GM19467 (cell line): ENCODE measurements around the gene PPP1R14D.

Experiments
- ATAC-seq: cut with Tn5 transposase; IDR thresholded peaks from one replicate; pipeline ENCODE4 v1.9.1; 2021; ENCODE audit warnings: mild to moderate bottlenecking, moderate library complexity; ENCODE audit not compliant: unreplicated experiment

PPP1R14D gene

DNA sequence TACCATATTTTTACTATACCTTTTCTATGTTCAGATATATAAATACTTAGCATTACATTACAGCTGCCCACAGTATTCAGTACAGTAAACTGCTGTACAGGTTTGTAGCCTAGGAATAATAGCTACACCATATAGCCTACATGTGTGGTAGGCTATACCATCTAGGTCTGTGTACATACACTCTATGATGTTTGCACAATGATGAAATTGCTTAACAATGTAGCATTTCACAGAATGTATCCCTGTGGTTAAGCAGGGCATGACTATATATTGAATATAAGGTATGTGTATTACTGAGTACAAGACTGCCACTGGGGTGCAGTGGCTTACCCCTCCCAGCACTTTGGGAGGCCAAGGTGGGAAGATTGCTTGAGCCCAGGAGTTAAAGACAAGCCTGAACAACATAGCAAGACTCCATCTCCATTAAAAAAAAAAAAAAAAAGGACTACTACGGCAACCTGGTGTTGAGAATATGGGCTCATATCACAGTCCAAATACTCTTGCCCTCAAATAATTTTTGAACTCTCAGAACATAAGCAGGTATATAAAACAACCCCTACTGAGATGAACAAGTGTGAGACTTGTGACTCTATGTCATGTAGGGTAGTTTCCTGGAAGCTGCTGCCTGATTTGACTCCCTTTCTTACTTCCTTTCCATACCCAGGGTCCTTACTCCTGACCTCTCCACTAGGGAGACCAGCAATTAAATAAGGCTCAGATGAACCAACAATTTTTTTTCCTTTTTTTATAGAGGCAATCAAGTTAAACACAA, 4.8 kb downstream of the PPP1R14D start:
- no peak for ATAC-seq

DNA sequence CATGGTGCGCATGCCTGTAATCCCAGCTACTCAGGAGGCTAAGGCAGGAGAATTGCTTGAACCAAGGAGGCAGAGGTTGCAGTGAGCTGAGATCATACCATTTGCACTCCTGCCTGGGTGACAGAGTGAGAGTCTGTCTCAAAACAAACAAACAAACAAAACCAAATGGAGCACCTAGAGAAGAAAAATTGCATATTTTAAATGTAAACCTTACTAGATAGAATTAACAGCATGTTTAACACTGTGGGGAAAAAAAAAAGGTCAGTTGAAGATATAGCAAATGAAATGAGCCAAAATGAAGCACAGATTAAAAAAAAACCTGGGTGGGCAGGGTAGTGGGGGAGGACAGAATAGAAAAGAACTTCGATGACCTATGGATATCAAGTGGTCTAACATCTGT, 7.3 kb downstream of the PPP1R14D start:
- ATAC-seq: no peak

DNA sequence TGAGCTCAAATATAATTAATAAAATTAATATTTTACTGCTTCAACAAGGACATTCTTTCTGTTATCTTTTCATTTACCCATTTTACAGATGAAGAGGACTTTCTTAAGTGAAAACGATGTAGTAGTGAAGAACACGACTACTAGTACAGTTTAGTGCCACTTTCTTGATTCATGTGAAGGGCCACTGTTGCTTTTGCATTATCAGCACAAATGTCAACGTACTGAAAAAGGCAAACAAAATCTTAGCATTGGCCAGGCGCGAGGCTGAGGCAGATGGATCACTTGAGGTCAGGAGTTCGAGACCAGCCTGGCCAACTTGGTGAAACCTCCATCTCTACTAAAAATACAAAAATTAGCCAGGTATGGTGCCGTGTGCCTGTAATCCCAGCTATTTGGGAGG, 9.5 kb downstream of the PPP1R14D start:
- no peak for ATAC-seq

DNA sequence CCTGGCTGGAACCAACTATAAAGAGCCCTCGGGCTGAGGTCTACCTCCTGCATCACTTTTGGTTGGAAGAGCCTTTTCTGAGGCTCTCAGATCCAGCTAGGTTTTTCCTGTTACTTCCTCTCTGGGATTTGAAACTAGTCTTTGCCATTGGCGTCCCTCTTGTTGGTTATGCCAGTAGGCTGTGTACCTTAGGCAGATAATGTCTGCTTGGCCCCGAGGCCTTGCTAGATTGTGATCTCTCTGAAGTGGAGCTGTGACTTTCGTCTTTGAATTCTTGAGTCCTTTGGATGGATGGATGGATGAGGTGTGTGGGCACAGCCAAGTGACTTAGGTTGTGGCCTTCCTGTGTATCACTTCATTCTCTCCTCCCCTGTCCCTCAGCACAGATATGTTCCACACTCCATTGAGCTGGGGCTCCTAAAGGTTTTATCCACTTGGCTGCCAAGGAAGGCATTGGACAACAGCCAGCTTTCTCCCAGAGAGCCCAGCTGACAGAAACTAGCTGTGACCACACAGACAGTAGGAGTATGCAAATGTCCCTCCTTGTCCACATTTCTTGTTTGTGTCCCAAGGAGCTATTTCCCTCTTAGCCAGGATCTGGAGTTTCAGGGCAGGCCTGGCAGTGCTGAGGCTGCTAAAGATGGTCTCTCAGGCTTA, 13.3 kb downstream of the PPP1R14D start:
- ATAC-seq: no peak

DNA sequence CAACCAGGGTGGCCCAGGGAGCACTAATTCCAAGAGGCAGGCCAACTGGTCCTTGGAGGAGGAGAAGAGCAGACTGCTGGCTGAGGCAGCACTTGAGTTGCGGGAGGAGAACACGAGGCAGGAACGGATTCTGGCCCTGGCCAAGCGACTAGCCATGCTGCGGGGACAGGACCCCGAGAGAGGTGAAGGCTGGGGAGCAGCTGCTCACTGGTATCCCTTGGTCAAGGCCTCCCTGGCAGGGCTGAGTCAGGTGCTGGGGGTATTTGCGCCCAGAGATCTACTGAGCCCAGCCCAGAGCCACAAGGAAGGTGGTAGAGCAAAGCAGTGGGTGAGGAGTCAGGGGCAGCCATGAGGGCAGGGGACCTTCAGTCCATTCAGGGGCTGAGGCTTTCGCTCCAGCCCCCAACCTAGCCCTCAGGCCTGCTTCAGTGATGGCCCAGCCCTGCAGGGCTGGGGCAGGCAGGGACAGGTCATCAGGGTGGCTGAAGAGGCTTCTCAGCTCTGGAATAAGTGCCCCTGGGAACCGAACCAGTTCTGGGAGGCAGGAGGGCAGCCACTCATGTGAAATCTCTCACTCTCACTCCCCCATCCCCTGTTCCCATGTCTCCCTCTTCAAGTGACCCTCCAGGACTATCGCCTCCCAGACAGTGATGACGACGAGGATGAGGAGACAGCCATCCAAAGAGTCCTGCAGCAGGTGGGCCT, 15.6 kb downstream of the PPP1R14D start:
- no peak for ATAC-seq

DNA sequence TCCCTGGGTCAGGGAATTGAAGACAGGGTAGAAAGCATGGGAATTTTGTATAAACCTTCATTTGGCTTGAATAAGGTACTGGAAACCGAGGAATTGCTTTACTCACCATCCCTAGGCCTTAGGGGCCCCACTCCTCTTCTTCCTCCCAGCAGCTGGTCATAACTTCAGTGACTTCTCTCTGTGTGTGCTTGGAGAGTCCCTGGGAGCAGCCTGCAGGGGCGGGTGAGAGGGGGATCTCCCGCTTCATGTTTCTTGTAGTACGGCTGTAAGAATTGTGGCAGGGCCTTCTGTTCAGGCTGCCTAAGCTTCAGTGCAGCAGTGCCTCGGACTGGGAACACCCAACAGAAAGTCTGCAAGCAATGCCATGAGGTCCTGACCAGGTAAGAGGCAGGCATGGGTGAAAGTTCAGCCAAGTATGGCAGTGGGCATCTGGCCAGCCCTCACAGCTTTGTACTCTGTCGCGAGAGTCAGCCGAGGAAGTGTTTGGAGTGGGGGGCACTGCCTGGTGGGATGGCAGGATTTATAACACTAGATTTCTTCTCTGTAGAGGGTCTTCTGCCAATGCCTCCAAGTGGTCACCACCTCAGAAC, 19.6 kb downstream of the PPP1R14D start:
- no peak for ATAC-seq

DNA sequence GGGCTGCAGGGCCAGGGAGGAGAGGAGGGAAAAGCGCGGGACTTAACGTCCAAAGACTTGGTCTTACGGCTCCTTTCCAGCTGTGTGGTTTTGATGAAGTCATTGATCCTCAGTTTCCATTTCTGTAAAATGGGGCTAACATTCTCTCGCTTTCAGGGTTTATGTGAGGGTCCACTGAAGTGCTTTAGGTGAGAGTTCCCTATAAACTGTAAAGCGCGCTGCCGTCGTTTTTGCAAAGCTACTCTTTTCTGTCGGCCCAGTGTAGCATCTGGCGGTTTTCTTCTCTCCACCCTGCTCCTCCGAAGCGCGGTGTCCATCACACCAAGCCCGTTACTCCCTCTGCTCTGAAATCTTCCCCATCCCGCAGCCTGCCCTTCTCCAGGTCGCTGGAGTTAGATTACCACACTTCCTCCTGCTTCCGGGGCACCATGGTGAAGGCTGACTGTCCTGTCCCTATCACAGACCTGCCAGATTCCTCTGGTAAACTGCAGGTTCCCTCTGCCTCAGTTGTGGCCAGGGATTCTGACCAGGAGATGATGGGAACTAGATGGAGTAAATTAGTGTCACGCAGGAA, 20.5 kb downstream of the PPP1R14D start:
- no peak for ATAC-seq

DNA sequence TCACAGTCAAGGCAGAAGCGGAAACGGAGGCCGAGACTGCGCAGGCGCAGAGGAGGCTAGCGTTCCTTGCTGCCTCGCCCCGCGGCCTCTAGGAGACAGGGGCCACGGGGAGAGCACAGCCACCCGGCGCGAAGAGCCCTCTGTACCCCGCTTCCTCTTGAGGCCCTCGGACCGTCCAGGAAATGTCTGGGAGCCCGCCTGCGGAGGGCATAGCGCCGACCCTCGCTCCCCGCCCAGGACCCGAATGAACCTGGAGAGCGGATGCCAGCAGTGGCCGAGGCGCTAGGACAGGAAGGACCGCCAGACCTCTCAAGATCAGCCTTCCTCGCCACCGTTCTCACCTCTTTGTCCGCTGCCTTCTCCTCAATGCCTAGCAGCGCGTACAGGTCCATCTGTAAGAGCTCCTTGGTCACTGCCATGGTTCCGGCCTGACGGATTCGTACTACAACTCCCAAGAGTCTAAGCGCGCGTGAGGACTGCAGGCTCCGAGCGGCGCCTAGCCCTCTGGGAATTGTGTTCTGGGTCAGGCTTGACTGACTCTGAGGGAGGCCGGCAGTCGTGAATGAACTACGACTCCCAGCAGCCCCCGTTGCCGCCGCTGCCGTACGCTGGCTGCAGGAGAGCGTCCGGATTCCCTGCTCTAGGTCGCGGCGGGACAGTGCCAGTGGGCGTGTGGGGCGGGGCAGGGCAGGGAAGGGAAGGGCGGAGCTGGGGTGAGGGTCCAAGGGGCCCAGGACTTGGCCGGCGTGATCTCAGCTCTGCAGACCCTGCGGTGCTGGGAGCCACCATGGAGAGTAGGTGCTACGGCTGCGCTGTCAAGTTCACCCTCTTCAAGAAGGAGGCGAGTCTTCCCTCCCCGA, 21.2 kb downstream of the PPP1R14D start, which contains the start of the genes DNAJC17 and ZFYVE19:
DNAJC17 (minus strand) TSS at position 446 of the 860 bp plus-strand sequence; CDS start at position 419, 27 bp downstream.
ZFYVE19 (plus strand) TSS at position 62 of the 860 bp plus-strand sequence; CDS start at position 563, 501 bp downstream.
- ATAC-seq: peak; percentile 82

DNA sequence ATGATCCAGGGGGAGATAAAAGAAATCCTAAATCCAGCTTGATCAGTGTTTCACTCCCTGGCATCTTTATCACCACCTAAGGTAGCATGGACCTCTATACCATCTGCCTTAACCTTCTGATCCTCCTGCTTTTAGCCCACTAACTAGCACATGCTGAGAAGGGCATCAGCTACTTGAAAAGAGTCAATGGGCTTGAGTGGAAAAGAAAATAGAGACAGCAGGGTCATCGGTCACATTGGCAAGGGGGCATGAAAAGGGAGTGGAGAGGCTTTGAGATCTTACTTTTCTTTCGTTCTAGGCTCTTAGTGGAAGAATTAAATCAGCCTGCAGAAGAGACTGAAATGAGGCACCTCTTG, 21.9 kb downstream of the PPP1R14D start:
- peak; percentile 1 for ATAC-seq

DNA sequence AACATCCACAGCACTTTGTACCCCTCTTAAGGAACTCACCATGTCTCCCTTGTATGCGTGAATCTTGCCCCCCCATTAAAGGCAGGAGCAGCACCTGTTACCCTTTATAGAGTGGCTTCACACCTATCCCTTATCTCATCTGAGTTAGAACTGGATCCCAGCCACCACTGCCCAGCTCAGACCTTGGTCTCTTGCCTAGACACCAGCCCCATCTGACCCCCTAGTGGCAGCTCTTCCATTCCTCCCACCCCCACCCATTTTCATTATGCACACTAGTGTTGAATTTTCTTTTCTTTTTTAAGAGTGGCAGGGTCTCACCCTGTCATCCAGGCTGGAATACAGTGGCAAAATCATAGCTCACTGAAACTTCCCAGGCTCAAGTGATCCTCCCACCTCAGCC, 24.8 kb downstream of the PPP1R14D start:
- no peak for ATAC-seq

DNA sequence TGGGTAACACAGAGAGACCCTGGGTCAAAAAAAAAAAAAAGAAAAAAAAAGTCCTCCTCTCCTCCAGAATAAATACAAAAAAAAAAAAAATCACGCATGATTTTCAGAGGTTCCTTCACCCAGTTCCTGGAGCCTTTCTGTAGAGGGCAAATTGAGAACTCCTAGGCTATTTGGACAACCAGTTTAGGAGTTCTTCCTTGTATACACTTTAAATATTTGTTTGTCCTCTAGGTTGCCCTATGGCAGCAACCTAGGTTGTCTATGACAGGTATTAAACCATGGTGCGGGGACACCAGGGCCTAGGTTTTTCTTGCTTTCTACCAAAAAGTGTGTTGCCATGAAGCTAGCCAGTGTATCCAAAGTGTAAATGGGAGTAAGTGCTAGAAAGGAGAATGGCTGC, 25.4 kb downstream of the PPP1R14D start:
- no peak for ATAC-seq

DNA sequence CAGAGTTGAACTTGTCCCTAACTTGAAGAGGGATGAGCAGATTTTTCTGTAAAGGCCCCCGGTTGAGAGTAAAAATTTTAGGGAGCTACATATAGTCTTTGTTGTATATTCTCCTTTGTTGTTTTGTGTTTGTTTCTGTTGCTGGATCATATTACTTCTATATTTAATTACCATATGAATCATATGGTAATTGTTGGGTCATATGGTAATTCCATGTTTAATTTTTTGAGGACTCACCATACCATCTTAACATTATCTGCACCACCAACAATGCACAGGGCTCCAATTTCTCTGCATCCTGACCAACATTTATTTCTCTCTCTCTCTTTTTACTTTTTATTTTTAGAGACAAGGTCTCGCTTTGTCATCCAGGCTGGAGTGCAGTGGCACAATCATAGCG, 29.0 kb downstream of the PPP1R14D start:
- ATAC-seq: no peak

DNA sequence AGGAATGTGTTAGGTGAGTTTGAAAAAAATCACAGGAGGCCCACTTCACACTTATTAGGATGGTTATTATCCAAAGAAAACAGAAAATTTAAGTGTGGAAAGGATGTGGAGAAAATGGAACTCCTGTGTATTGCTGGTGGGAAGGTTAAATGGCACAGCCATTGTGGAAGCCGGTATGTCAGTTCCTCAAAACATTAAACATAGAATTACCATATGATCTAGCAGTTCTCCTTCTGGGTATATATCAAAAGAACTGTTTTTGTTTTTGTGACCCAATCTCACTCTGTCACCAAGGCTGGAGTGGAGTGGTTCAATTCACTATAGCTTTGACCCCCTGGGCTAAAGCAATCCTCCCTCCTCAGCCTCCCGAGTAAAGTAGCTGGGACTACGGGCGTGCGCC, 32.0 kb downstream of the PPP1R14D start:
- no peak for ATAC-seq

DNA sequence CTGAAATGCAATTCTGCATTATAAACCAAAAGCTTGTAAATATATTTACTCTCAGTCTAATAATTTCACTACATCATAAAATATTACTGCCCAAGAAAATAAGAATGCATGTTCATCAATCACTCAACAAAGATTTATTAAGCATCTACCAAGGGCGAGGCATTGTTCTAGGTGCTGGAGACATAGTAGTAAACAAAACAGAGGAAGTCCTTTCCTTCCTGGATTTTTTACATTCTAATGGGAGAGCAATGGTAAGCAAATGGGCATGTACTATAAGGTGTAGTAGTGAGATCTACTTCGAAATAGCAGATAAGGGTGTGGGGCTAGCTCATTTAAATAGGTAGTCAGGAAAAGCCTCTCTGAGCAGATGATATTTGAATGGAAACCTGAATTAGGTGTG, 32.5 kb downstream of the PPP1R14D start:
- ATAC-seq: no peak

DNA sequence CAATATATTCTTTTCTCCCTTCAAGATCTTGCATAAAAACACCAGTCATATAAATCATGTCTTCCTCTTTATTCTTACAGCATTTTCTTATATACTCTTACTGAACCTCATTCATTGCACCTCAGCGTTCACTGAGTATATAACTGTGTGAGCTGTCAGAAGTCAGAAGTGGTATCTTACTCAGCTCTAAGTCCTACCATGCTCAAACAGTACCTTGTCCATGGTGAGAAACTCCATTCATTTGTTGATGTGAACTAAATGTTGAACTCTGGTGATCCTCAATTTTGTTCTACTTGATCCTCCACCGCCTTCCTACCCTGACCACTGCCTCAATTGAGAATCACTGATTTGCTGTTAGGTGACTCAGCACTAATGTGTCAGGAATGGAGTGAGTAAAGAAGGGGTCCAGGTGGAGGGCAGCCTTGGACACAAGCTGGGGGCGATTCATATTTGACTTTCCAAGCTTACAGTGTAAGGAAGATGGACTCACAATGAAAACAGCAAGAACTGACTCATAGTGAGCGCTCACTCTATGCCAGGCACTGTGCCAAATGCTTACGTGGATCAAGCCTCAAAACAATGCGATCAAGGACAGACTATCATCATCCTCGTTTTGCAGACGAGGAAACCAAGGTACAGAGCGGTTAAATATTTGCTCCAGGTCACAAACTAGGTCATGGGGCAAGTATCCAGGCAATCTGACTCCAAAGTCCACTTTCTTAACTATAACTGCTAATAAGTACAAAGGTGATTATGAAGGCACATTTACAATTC, 35.1 kb downstream of the PPP1R14D start:
- ATAC-seq: no peak

DNA sequence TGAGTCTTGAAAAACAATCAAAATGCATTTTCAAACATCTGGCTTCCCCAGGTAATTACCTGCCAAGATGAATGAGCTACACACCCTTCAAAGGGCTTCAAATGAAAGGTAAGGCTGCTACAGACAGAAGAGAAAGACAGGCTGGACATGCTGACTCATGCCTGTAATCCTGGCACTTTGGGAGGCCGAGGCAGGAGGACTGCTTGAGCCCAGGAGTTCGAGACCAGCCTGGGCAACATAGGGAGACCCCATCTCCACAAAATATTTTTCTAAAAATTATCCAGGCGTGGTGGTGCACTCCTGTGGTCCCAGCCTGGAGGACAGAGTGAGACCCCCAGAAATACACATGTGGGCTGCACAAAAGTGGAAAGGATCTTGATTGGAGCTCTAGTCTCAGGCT, 36.1 kb downstream of the PPP1R14D start:
- no peak for ATAC-seq

DNA sequence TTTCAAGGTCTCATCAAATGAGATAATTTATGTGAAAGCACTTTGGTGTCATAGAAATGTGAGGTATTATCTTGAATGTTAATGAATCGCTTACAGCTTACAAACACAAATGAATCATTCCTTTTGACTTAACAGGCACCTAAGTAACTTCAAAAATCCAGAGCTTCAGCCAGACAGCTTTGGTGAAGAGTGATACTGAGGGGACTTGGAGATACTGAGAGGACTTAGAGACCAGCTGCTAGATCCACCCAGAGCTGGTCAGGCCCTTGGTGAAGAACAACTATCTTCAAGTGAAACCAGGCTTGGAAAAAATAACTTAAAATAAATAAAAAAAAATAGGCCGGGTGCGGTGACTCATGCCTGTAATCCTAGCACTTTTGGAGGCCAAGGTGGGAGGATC, 37.8 kb downstream of the PPP1R14D start:
- ATAC-seq: no peak

DNA sequence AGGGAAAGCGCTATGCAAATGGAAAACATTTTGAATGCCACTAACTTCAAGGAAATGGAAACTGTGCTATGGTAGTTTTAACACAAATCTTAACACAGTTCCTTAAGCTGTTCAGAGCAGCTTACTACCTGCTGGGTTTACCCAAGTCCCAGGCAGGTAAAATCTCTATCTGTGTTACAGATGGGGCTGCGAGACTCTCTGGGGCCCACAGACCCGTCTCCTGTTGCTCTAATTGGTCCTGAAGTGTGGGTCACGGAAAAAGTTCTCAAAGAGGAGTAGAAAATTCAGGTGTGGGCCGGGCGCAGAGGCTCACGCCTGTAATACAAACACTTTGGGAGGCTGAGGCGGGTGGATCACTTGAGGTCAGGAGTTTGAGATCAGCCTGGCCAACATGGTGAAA, 38.5 kb downstream of the PPP1R14D start:
- no peak for ATAC-seq

DNA sequence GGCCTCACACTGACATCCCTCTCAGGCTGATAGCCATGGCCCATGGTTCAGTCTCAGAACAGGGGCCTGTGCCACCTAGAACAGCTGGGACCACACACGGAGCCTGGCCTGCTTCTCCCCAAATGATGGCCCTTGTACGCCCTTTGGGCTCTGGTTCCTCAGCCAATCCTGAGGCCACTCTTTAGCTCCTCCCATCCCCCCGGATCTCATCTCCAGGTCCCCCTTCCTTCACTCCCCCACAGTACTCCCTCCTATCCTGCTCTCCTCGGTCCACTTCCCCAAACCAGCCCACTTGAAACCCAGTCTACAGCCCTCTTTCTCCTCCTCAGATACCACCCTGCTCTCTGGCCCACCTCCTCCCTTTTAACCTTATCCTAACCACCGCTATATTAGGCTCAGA, 39.4 kb downstream of the PPP1R14D start:
- ATAC-seq: no peak
